NCI-H2107 treated with DMSO at 0.1 percent for 48 hours (cell line): ENCODE measurements around the gene IL1RAP.

ENCODE experiments used
- DNase-seq: peaks from one replicate; lab custom pipeline; 2025; ENCODE audit not compliant: unreplicated experiment; lab: John Stamatoyannopoulos, UW

Gene IL1RAP

GRCh38 chr3:190541008-190541407 lies 27.1 kb downstream of the IL1RAP start:
- DNase-seq, result no peak

GRCh38 chr3:190541560-190541959 lies 27.7 kb downstream of the IL1RAP start:
- no peak for DNase-seq

GRCh38 chr3:190542846-190543245 lies 29.0 kb downstream of the IL1RAP start:
- DNase-seq, result no peak

- DNase-seq, result no peak
Observed at GRCh38 chr3:190543671-190544070, 29.8 kb downstream of the IL1RAP start.

GRCh38 chr3:190545191-190545590 lies 31.3 kb downstream of the IL1RAP start:
- DNase-seq, result no peak

GRCh38 chr3:190546881-190547510 lies 33.1 kb downstream of the IL1RAP start:
- DNase-seq, result no peak

- no peak for DNase-seq
Observed at GRCh38 chr3:190548031-190548656, 34.3 kb downstream of the IL1RAP start.

GRCh38 chr3:190552021-190552420 lies 38.1 kb downstream of the IL1RAP start:
- DNase-seq, result no peak

- no peak for DNase-seq
Observed at GRCh38 chr3:190552969-190553759, 39.3 kb downstream of the IL1RAP start.

GRCh38 chr3:190554197-190554596 lies 40.3 kb downstream of the IL1RAP start:
- DNase-seq, result no peak

GRCh38 chr3:190556351-190556750 lies 42.5 kb downstream of the IL1RAP start:
- DNase-seq, result no peak

GRCh38 chr3:190557296-190557695 lies 43.4 kb downstream of the IL1RAP start:
- no peak for DNase-seq

- no peak for DNase-seq
Observed at GRCh38 chr3:190558316-190558715, 44.4 kb downstream of the IL1RAP start.

- DNase-seq, result no peak
Observed at GRCh38 chr3:190558796-190559195, 44.9 kb downstream of the IL1RAP start.

- DNase-seq, result no peak
Observed at GRCh38 chr3:190560013-190560895, 46.4 kb downstream of the IL1RAP start.

GRCh38 chr3:190562866-190563510 lies 49.1 kb downstream of the IL1RAP start:
- DNase-seq, result no peak

GRCh38 chr3:190564175-190564574 lies 50.3 kb downstream of the IL1RAP start:
- no peak for DNase-seq

- no peak for DNase-seq
Observed at GRCh38 chr3:190566043-190566933, 52.4 kb downstream of the IL1RAP start.

- DNase-seq, result no peak
Observed at GRCh38 chr3:190568036-190568435, 54.2 kb downstream of the IL1RAP start.

- no peak for DNase-seq
Observed at GRCh38 chr3:190574473-190574872, 60.6 kb downstream of the IL1RAP start.
